ENCODE measurements around the gene EPHB3. TPM values are rescaled to one million over a fixed set of nuclear protein-coding genes. Genes with fewer than 3 reads are reported as not detected.

EPHB3 gene
- total RNA-seq, 4 donors from 2014 or later: 4.1 to 17.7 (median 6.7) TPM

DNA sequence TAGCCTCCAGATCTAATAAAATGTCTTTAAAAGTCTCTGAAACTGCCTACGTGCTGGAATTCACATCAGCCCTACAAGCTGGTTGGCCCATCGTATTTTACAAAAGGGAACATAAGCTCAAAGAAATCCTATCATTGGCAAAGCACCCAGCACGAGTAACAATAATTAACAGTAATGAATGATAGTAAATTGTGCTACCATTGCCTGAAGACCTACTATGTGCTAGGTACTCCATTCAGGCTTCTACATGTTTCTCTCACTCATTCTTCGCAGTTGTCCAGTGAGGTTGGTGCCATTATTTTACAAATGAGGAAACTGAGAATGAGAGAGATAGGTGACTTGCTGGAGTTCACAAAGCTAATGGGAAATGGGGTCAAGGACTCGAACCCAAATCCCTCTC is 7.1 kb upstream of the EPHB3 start:
- no peak overlapping the region for H3K4me3 ChIP-seq
- no peaks in the 10 kb centered on the region for H3K27me3 ChIP-seq
- 80 to 85% methylated on average over 5 of the region's 5 CpGs for WGBS, 2 donors (ENCODE audit: low coverage in 1 of 2)
- intact Hi-C loops (cut with DNase I; ENCODE audit: low total_unique reads): no loop called here
- H3K4me1 ChIP-seq: peaks cover 0 to 19% (median 6%) of the 10 kb centered on the region in 4 donors
- in situ Hi-C loops (cut with MboI; ENCODE audit: low pct_ligation_motif_present in 1 of 4, low pct_unique_long_range_greater_than_20kb in 1 of 4, low sequenced_read_pairs in 3 of 4): no loop called here
- no peak overlapping the region for H3K27ac ChIP-seq
- no peaks in the 10 kb centered on the region for H3K9me3 ChIP-seq
- DNase-seq: no peak
- H3K36me3 ChIP-seq: no peaks in the 10 kb centered on the region
- no peak for TF ChIP-seq POLR2A (IDR thresholded peaks at IDR 0.05)
- no peak for TF ChIP-seq EP300 (IDR thresholded peaks at IDR 0.05; ENCODE audit: low read depth)
- no peak for TF ChIP-seq POLR2AphosphoS5 (IDR thresholded peaks at IDR 0.05)

DNA sequence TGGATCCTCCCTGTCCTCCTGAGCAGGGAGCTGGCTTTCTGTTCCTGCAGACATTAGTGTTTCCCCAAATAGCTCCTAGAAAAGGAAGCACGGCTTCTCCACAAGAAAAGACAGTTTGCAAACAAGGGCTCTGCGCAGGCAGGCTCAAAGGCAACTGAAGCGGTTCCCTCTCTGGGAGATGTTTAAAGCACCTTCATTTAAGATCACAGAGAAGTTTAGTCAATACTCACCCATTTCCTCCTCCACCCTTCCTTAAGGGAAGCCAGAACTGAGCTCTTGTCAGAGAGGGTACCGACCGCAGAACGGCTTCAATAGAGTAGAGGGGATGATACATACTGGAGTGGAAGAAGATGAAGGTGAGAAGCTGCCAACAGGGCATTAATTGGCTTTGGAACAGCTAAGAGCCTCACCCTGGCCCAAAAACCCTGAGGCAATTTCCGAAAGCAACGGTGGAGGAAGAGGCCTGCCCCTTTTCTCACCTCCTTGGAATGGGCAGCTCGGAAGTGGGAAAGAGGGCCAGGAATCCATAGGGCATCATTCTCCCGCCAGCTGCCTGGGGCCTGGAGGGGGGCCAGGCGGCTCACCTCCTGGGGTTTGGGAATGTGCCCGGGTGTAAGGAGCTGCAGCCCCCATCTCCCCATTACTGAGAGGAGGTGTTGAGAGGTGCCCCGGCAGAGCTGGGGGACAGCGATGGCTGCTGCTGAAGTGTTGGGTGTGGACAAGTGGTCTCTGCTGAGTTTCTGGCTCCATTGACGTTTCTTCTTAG is 4.8 kb upstream of the EPHB3 start:
- TF ChIP-seq POLR2A (IDR thresholded peaks at IDR 0.05) (no peak), EP300 (IDR thresholded peaks at IDR 0.05; ENCODE audit: low read depth) (no peak), POLR2AphosphoS5 (IDR thresholded peaks at IDR 0.05) (no peak)
- TF ChIP-seq, protein P1, sequence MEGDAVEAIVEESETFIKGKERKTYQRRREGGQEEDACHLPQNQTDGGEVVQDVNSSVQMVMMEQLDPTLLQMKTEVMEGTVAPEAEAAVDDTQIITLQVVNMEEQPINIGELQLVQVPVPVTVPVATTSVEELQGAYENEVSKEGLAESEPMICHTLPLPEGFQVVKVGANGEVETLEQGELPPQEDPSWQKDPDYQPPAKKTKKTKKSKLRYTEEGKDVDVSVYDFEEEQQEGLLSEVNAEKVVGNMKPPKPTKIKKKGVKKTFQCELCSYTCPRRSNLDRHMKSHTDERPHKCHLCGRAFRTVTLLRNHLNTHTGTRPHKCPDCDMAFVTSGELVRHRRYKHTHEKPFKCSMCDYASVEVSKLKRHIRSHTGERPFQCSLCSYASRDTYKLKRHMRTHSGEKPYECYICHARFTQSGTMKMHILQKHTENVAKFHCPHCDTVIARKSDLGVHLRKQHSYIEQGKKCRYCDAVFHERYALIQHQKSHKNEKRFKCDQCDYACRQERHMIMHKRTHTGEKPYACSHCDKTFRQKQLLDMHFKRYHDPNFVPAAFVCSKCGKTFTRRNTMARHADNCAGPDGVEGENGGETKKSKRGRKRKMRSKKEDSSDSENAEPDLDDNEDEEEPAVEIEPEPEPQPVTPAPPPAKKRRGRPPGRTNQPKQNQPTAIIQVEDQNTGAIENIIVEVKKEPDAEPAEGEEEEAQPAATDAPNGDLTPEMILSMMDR (IDR thresholded peaks at IDR 0.05): no peak
- Histone ChIP-seq H3K27me3 (no peaks in the 10 kb centered on the region), H3K4me3 (no peak overlapping the region), H3K4me1 (peaks cover 6 to 37% (median 20%) of the 10 kb centered on the region in 4 donors), H3K36me3 (no peaks in the 10 kb centered on the region), H3K27ac (peak overlapping the region in 3 of 4 donors; percentile 7 to 37 (median 9)), H3K9me3 (no peaks in the 10 kb centered on the region)
- 26 to 54% methylated on average over 7 to 15 of the region's 15 CpGs for WGBS, 2 donors (ENCODE audit: low coverage in 1 of 2)
- in situ Hi-C loops (cut with MboI; ENCODE audit: low pct_ligation_motif_present in 1 of 4, low pct_unique_long_range_greater_than_20kb in 1 of 4, low sequenced_read_pairs in 3 of 4): no loop called here
- DNase-seq: no peak
- intact Hi-C loops (cut with DNase I; ENCODE audit: low total_unique reads): no loop called here

DNA sequence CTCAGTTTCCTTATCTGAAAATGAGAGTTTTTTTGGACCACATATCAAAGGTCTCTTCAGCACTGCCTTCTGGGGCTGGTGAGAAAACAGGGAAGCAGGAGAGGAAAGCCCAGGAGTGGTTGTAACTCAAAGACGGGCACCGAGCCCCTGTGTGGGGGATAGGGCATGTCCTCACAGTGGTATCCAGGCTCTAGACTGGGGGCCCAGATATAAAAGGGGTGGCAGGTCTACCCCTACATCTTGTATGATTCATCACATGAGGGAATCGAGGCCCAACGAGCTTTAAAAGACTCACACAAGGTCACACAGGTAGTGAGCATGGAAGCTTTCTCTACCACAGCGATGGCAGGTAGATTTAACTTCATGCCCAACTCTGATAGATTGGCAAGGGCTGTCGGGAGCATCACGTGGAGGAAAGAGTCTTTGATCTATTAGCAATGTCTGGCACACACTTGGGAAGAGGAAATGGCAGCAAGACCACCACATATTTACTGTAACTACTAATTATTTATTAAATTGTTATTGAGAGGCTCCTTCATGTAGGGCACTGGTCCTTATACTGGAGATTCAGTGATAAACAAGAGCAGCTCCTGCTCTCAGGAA is 4.1 kb upstream of the EPHB3 start:
- intact Hi-C loops (cut with DNase I; ENCODE audit: low total_unique reads): no loop called here

DNA sequence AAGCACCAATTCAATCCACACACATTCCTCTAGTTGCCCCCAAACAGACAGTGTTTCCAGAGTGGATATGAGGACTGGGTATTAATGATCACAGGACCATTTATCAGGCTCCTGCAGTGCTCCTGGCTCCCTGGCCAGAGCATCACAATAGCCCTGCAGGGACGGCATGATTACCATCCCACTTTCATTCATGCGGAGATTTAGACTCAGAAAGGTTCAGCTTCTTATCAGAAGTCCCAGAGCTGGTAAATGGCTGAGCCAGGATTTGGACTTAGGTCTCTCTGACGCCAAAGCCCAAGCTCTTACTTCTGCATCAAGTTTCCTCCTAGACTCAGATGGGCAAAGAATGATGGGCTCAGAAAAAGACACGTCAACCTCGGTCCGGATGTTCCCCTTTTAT is 2.9 kb upstream of the EPHB3 start:
- H3K4me3 ChIP-seq: no peak overlapping the region
- peak overlapping the region in 3 of 4 donors; percentile 9 to 47 (median 45) for H3K27ac ChIP-seq
- H3K4me1 ChIP-seq: peaks cover 6 to 48% (median 27%) of the 10 kb centered on the region in 4 donors
- H3K27me3 ChIP-seq: no peaks in the 10 kb centered on the region
- 61 to 81% methylated on average over 5 to 6 of the region's 6 CpGs for WGBS, 2 donors (ENCODE audit: low coverage in 1 of 2)
- no peaks in the 10 kb centered on the region for H3K9me3 ChIP-seq
- in situ Hi-C loops (cut with MboI; ENCODE audit: low pct_ligation_motif_present in 1 of 4, low pct_unique_long_range_greater_than_20kb in 1 of 4, low sequenced_read_pairs in 3 of 4) (no loop called here), intact Hi-C loops (cut with DNase I; ENCODE audit: low total_unique reads) (no loop called here)
- DNase-seq: no peak
- H3K36me3 ChIP-seq: no peaks in the 10 kb centered on the region
- TF ChIP-seq POLR2A (IDR thresholded peaks at IDR 0.05) (no peak), EP300 (IDR thresholded peaks at IDR 0.05; ENCODE audit: low read depth) (no peak), POLR2AphosphoS5 (IDR thresholded peaks at IDR 0.05) (no peak)
- TF ChIP-seq, protein P1 (IDR thresholded peaks at IDR 0.05): no peak

More for the DNA sequence above, 4.1 kb upstream of the EPHB3 start:
- DNase-seq: no peak
- TF ChIP-seq, protein P1 (IDR thresholded peaks at IDR 0.05): no peak
- TF ChIP-seq POLR2AphosphoS5 (IDR thresholded peaks at IDR 0.05) (no peak), EP300 (IDR thresholded peaks at IDR 0.05; ENCODE audit: low read depth) (no peak), POLR2A (IDR thresholded peaks at IDR 0.05) (no peak)
- 53 to 80% methylated on average over 1 to 7 of the region's 7 CpGs for WGBS, 2 donors (ENCODE audit: low coverage in 1 of 2)
- Histone ChIP-seq H3K36me3 (no peaks in the 10 kb centered on the region), H3K4me1 (peaks cover 6 to 37% (median 22%) of the 10 kb centered on the region in 4 donors), H3K9me3 (no peaks in the 10 kb centered on the region), H3K4me3 (no peak overlapping the region), H3K27ac (peak overlapping the region in 3 of 4 donors; percentile 7 to 37 (median 9)), H3K27me3 (no peaks in the 10 kb centered on the region)
- in situ Hi-C loops (cut with MboI; ENCODE audit: low pct_ligation_motif_present in 1 of 4, low pct_unique_long_range_greater_than_20kb in 1 of 4, low sequenced_read_pairs in 3 of 4): no loop called here
